ENCODE results near the gene COG4.
A peak's percentile ranks its signal among the peaks of the same experiment; 100 is the strongest.

Gene COG4

GRCh38 chr16:70480127-70481105, 42.9 kb downstream of the COG4 start:
- DNase-seq (ENCODE audit: low spot score): no peak

GRCh38 chr16:70478912-70479341, 44.4 kb downstream of the COG4 start:
- no peak for DNase-seq (ENCODE audit: low spot score)

GRCh38 chr16:70478169-70478568, 45.2 kb downstream of the COG4 start:
- DNase-seq (ENCODE audit: low spot score): no peak

- no peak for DNase-seq (ENCODE audit: low spot score)
Measured at GRCh38 chr16:70476272-70477020, 46.9 kb downstream of the COG4 start.

- DNase-seq (ENCODE audit: low spot score): no peak
Measured at GRCh38 chr16:70475054-70475871, 48.1 kb downstream of the COG4 start.

GRCh38 chr16:70474320-70475053, 48.9 kb downstream of the COG4 start:
- no peak for DNase-seq (ENCODE audit: low spot score)

- no peak for DNase-seq (ENCODE audit: low spot score)
Measured at GRCh38 chr16:70473446-70474319, 49.7 kb downstream of the COG4 start.

- DNase-seq (ENCODE audit: low spot score): peak; percentile 17
Measured at GRCh38 chr16:70472786-70473433, 50.4 kb downstream of the COG4 start.

- peak; percentile 41 for DNase-seq (ENCODE audit: low spot score)
Measured at GRCh38 chr16:70470927-70471341, 52.4 kb downstream of the COG4 start.

- DNase-seq (ENCODE audit: low spot score): no peak
Measured at GRCh38 chr16:70470141-70470926, 53.0 kb downstream of the COG4 start.

- DNase-seq (ENCODE audit: low spot score): no peak
Measured at GRCh38 chr16:70468776-70469525, 54.4 kb downstream of the COG4 start.

GRCh38 chr16:70467608-70468007, 55.7 kb downstream of the COG4 start:
- no peak for DNase-seq (ENCODE audit: low spot score)

- DNase-seq (ENCODE audit: low spot score): no peak
Measured at GRCh38 chr16:70467113-70467512, 56.2 kb downstream of the COG4 start.

GRCh38 chr16:70466805-70467076, 56.6 kb downstream of the COG4 start:
- DNase-seq (ENCODE audit: low spot score): no peak

- no peak for DNase-seq (ENCODE audit: low spot score)
Measured at GRCh38 chr16:70465999-70466804, 57.2 kb downstream of the COG4 start.

GRCh38 chr16:70463235-70463634, 60.1 kb downstream of the COG4 start:
- DNase-seq (ENCODE audit: low spot score): no peak

GRCh38 chr16:70460737-70461261, 62.6 kb downstream of the COG4 start:
- DNase-seq (ENCODE audit: low spot score): no peak

All from SK-N-DZ (cell line).